GM12891 (cell line): Measurements from ENCODE around the gene PTPN13.

Experiments used
- POLR2A ChIP-seq: IDR thresholded peaks from 2 replicates; pipeline ENCODE4 v1.6.1; 2011; ENCODE audit warnings: low read depth, low read length, control low read depth
- POLR2AphosphoS5 ChIP-seq: IDR thresholded peaks from 2 replicates; pipeline ENCODE4 v1.6.1; 2011; ENCODE audit warnings: low read depth, low read length, control low read depth
- SPI1 ChIP-seq: IDR thresholded peaks from 2 replicates; pipeline ENCODE4 v1.6.1; 2011; ENCODE audit warnings: low read depth, low read length, control low read depth

DNA sequence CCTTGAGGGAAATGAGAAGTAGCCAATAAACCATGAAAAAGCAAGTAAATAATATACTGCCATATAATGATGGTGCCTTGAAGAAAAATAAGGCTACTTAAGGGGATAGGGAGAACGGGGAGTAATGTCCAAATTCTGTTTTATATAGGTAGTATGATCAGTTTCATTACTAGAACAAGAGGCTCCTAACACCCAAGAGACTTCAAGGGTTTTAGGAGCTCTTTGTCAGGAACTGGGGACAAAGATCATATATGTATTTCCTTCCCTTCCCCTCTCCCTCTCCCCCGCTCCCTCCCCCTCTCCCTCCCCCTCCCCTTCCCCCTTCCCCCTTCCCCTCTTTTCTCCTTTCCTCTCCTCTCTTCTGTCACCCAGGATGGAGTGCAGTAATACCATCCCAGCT lies 127.3 kb downstream of the PTPN13 start:
- TF ChIP-seq POLR2A (no peak), POLR2AphosphoS5 (no peak), SPI1 (no peak)
